ENCODE data around the gene AFM. TPM values are rescaled to one million over a fixed set of nuclear protein-coding genes. Genes with fewer than 3 reads are reported as not detected.

The AFM gene
- total and polyA plus RNA-seq, 2 of the 13 experiments (the other 11 are each of a cell fraction or from before 2014, with no cell fraction given): 0.13 to 1.8 TPM

DNA sequence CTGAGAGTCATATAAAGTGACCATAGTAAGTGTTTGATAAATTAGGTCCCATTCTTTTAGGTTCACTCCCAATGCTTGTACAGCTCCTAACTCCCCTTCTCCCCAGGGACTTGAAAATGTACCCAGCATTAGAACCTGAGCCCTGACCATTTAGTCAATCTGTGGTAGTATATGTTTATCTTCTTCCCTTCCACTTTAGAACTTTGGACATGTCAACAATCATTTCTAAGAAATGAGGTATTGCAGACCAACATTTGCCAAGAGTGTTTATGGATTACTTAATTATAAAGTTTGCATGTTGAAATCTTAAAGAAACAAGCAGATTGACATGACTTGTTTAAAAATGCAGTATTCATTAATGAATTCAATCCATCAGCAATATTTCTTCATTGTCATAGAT lies 26.0 kb downstream of the AFM start (continued):
- TF ChIP-seq ZBTB3 (CRISPR knock-in tag; IDR thresholded peaks at IDR 0.05; ENCODE audit: borderline replicate concordance, low read depth): no peak
- TF ChIP-seq, protein P1, sequence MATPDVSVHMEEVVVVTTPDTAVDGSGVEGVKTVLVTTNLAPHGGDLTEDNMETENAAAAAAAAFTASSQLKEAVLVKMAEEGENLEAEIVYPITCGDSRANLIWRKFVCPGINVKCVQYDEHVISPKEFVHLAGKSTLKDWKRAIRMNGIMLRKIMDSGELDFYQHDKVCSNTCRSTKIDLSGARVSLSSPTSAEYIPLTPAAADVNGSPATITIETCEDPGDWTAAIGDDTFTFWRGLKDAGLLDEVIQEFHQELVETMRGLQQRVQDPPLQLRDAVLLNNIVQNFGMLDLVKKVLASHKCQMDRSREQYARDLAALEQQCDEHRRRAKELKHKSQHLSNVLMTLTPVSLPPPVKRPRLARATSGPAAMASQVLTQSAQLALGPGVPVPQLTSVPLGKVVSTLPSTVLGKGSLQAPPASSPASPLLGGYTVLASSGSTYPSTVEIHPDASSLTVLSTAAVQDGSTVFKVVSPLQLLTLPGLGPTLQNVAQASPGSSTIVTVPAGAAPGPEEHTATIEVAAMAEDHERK (CRISPR knock-in tag; IDR thresholded peaks at IDR 0.05; ENCODE audit: low read depth): no peak
- TF ChIP-seq, protein P2, sequence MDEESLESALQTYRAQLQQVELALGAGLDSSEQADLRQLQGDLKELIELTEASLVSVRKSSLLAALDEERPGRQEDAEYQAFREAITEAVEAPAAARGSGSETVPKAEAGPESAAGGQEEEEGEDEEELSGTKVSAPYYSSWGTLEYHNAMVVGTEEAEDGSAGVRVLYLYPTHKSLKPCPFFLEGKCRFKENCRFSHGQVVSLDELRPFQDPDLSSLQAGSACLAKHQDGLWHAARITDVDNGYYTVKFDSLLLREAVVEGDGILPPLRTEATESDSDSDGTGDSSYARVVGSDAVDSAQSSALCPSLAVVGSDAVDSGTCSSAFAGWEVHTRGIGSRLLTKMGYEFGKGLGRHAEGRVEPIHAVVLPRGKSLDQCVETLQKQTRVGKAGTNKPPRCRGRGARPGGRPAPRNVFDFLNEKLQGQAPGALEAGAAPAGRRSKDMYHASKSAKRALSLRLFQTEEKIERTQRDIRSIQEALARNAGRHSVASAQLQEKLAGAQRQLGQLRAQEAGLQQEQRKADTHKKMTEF (CRISPR knock-in tag; IDR thresholded peaks at IDR 0.05): peak; percentile 61; the same call in 1 of the 2 replicates
- TF ChIP-seq, protein P3, sequence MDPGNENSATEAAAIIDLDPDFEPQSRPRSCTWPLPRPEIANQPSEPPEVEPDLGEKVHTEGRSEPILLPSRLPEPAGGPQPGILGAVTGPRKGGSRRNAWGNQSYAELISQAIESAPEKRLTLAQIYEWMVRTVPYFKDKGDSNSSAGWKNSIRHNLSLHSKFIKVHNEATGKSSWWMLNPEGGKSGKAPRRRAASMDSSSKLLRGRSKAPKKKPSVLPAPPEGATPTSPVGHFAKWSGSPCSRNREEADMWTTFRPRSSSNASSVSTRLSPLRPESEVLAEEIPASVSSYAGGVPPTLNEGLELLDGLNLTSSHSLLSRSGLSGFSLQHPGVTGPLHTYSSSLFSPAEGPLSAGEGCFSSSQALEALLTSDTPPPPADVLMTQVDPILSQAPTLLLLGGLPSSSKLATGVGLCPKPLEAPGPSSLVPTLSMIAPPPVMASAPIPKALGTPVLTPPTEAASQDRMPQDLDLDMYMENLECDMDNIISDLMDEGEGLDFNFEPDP (CRISPR knock-in tag; conservative IDR thresholded peaks at IDR 0.05): no peak
- TF ChIP-seq NFE2L2 (IDR thresholded peaks at IDR 0.05; ENCODE audit: low read length): no peak
- TF ChIP-seq, protein P4, sequence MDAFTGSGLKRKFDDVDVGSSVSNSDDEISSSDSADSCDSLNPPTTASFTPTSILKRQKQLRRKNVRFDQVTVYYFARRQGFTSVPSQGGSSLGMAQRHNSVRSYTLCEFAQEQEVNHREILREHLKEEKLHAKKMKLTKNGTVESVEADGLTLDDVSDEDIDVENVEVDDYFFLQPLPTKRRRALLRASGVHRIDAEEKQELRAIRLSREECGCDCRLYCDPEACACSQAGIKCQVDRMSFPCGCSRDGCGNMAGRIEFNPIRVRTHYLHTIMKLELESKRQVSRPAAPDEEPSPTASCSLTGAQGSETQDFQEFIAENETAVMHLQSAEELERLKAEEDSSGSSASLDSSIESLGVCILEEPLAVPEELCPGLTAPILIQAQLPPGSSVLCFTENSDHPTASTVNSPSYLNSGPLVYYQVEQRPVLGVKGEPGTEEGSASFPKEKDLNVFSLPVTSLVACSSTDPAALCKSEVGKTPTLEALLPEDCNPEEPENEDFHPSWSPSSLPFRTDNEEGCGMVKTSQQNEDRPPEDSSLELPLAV (CRISPR knock-in tag; conservative IDR thresholded peaks at IDR 0.05; ENCODE audit: low read depth): no peak
- TF ChIP-seq BCL6 (CRISPR knock-in tag; IDR thresholded peaks at IDR 0.05): peak; percentile 94
- no peak for TF ChIP-seq ZNF451 (CRISPR knock-in tag; IDR thresholded peaks at IDR 0.05)
- peak; percentile 53; the same call in 1 of the 2 replicates for TF ChIP-seq CREM (IDR thresholded peaks at IDR 0.05)
- no peak for TF ChIP-seq CREM (CRISPR knock-in tag; IDR thresholded peaks at IDR 0.05)
- TF ChIP-seq, protein P5, sequence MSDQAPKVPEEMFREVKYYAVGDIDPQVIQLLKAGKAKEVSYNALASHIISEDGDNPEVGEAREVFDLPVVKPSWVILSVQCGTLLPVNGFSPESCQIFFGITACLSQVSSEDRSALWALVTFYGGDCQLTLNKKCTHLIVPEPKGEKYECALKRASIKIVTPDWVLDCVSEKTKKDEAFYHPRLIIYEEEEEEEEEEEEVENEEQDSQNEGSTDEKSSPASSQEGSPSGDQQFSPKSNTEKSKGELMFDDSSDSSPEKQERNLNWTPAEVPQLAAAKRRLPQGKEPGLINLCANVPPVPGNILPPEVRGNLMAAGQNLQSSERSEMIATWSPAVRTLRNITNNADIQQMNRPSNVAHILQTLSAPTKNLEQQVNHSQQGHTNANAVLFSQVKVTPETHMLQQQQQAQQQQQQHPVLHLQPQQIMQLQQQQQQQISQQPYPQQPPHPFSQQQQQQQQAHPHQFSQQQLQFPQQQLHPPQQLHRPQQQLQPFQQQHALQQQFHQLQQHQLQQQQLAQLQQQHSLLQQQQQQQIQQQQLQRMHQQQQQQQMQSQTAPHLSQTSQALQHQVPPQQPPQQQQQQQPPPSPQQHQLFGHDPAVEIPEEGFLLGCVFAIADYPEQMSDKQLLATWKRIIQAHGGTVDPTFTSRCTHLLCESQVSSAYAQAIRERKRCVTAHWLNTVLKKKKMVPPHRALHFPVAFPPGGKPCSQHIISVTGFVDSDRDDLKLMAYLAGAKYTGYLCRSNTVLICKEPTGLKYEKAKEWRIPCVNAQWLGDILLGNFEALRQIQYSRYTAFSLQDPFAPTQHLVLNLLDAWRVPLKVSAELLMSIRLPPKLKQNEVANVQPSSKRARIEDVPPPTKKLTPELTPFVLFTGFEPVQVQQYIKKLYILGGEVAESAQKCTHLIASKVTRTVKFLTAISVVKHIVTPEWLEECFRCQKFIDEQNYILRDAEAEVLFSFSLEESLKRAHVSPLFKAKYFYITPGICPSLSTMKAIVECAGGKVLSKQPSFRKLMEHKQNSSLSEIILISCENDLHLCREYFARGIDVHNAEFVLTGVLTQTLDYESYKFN (CRISPR knock-in tag; conservative IDR thresholded peaks at IDR 0.05): peak; percentile 63
- no peak for TF ChIP-seq ZNF121 (CRISPR knock-in tag; IDR thresholded peaks at IDR 0.05)
- peak; percentile 49 for TF ChIP-seq SAP130 (CRISPR knock-in tag; IDR thresholded peaks at IDR 0.05; ENCODE audit: low read depth)
- TF ChIP-seq KDM4B (CRISPR knock-in tag; IDR thresholded peaks at IDR 0.05): no peak
- 0 out of 4 replicates have a peak, but pooled peaks of 1 of the 2 experiments have one; percentile 34 for TF ChIP-seq KLF16 (CRISPR knock-in tag; IDR thresholded peaks at IDR 0.05)
- TF ChIP-seq FOSL1 (CRISPR knock-in tag; IDR thresholded peaks at IDR 0.05; ENCODE audit: borderline replicate concordance): no peak
- TF ChIP-seq FOXO1 (CRISPR knock-in tag; IDR thresholded peaks at IDR 0.05): peak; percentile 49; the same call in 1 of the 2 replicates
- TF ChIP-seq HMG20A (CRISPR knock-in tag; IDR thresholded peaks at IDR 0.05; ENCODE audit: borderline replicate concordance): peak; percentile 85
- no peak for TF ChIP-seq FOXM1 (CRISPR knock-in tag; IDR thresholded peaks at IDR 0.05)
- TF ChIP-seq IRF2 (CRISPR knock-in tag; IDR thresholded peaks at IDR 0.05): peak; percentile 16; the same call in 1 of the 2 replicates
- TF ChIP-seq FOXK1 (CRISPR knock-in tag; IDR thresholded peaks at IDR 0.05; ENCODE audit: borderline replicate concordance, low read depth): 0 out of 2 replicates have a peak, but pooled peaks have one; percentile 18
- TF ChIP-seq IKZF1 (IDR thresholded peaks at IDR 0.05): no peak
- no peak for TF ChIP-seq KLF9 (CRISPR knock-in tag; IDR thresholded peaks at IDR 0.05; ENCODE audit: low read depth)
- TF ChIP-seq ZNF10 (CRISPR knock-in tag; IDR thresholded peaks at IDR 0.05; ENCODE audit: borderline replicate concordance, low read depth): no peak
